Lower lobe of right lung (tissue), 2 donors: ENCODE results near the gene ASAP3. TPM values are rescaled to one million over a fixed set of nuclear protein-coding genes. Genes with fewer than 3 reads are reported as not detected.

Experiments used
- ATAC-seq, 2 donors: fragments of 200-7000 bp; cut with Tn5 transposase; one replicate each; pipeline ENCODE4 v1.9.1; 2020 to 2022; ENCODE audit warnings: mild to moderate bottlenecking in 2 of 2, moderate library complexity in 2 of 2
- DNase-seq: peaks from one replicate; pipeline ENCODE4 v3.0.0-alpha.2; 2020
- H3K27ac ChIP-seq: fragments of 200-600 bp; one replicate; pipeline ENCODE4 v1.8.0; 2022
- H3K27me3 ChIP-seq: fragments of 200-600 bp; one replicate; pipeline ENCODE4 v1.8.0; 2022; ENCODE audit warnings: low read depth
- H3K36me3 ChIP-seq: fragments of 200-600 bp; one replicate; pipeline ENCODE4 v1.8.0; 2022; ENCODE audit warnings: mild to moderate bottlenecking
- H3K4me1 ChIP-seq: fragments of 200-600 bp; one replicate; pipeline ENCODE4 v1.8.0; 2022
- H3K4me3 ChIP-seq: fragments of 200-600 bp; one replicate; pipeline ENCODE4 v1.8.0; 2022; ENCODE audit warnings: mild to moderate bottlenecking
- H3K9me3 ChIP-seq: fragments of 200-600 bp; one replicate; pipeline ENCODE4 v1.8.0; 2022
- intact Hi-C: fragments of 100-400 bp; cut with DNase I; formaldehyde crosslinking; loops from one replicate; pipeline ENCODE4 v1.11.0; 2022
- total RNA-seq: library from RNA; stranded (reverse); fragmentation: NEBNext Ultra II Directional; extraction: Animal tissue kit (Norgen Biotek cat#: 25700); gene quantifications from one replicate; pipeline ENCODE4 v1.2.1, GENCODE V29; 2021
- TF ChIP-seq, protein P1 (sequence below): fragments of 200-600 bp; IDR thresholded peaks from one replicate; pipeline ENCODE4 v1.8.0; 2022; ENCODE audit warnings: antibody characterized with exemption, mild to moderate bottlenecking
- donor health status: DM: no; HTN: yes; CAD: no; lungs with severe emphysema.

ASAP3 gene
- total RNA-seq, 1 donor from 2014 or later = 34.5 TPM

DNA sequence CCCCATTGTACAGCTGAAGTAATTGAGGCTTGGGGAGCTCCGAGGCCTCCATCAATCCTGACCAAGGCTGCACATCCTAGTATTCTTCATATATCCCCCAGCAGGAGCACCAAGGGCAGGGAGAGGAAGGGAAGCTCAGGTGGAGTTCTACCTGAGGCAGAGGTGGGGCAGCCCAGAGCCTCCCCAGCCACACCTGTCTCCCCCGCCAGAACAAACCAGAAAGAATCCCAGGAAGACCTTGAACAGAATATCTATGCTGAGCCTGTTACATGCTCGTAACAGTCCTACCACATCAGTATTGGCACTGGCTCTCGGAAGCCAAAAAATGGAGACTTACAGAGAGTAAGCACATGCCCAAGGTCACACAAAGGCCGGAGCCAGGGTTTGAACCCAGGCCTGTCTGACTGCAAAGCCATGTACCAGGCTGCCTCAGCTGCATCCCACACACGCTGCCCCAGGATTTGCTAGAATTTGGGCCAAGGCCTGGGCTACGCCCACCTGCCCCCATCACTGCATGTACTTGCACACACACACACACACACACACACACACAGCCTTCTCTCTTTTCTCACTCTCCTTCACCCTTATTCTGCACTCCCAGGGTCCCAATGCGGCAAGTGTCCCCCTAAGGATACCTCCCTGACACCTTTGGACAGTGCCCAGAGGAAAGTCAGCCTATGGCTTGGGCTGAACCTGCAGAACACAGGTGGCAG lies 42.5 kb upstream of the ASAP3 start:
- intact Hi-C loops = no loop called here
- H3K4me3 ChIP-seq = no peak overlapping the region
- H3K36me3 ChIP-seq = no peaks in the 10 kb centered on the region
- H3K27me3 ChIP-seq = no peaks in the 10 kb centered on the region
- no peak for ATAC-seq
- H3K9me3 ChIP-seq = no peaks in the 10 kb centered on the region
- TF ChIP-seq, protein P1, sequence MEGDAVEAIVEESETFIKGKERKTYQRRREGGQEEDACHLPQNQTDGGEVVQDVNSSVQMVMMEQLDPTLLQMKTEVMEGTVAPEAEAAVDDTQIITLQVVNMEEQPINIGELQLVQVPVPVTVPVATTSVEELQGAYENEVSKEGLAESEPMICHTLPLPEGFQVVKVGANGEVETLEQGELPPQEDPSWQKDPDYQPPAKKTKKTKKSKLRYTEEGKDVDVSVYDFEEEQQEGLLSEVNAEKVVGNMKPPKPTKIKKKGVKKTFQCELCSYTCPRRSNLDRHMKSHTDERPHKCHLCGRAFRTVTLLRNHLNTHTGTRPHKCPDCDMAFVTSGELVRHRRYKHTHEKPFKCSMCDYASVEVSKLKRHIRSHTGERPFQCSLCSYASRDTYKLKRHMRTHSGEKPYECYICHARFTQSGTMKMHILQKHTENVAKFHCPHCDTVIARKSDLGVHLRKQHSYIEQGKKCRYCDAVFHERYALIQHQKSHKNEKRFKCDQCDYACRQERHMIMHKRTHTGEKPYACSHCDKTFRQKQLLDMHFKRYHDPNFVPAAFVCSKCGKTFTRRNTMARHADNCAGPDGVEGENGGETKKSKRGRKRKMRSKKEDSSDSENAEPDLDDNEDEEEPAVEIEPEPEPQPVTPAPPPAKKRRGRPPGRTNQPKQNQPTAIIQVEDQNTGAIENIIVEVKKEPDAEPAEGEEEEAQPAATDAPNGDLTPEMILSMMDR = no peak
- peaks cover 60% of the 10 kb centered on the region for H3K4me1 ChIP-seq
- DNase-seq = no peak
- peak overlapping the region; percentile 60 for H3K27ac ChIP-seq

DNA sequence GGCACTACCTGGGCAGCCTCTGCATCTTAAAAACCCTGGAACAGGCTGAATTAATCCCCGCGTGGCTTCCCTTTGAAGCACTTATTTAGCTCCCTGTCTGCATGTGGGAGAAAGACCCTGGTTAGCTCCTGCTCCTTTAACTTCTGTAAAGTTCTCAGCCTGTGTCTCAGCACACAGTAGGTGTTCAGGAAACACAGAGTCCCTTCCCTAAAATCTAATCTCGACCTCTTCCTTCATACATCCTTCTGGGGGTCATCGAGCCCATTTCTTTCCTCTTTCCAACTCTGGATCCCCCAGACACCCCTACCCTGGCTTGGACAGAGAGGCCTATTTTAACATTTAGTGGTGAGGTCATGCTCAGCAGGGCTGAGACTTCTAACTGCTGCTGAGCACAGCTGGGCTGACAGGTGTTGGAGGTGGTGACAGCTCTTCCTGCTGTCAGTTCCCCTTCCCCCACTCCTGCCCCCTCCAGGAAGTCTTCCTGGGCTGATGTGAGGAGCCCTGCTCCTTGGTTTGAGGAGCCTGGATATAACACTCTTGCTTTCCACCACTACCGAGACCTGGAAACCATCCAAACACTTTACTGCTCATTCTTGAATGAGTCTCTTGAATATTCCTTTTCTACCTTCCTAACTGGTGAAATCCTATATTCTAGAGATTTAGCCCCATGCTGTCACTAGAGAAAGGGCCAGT lies 41.7 kb upstream of the ASAP3 start:
- TF ChIP-seq, protein P1 = no peak
- no peak for DNase-seq
- intact Hi-C loops = no loop called here
- no peaks in the 10 kb centered on the region for H3K9me3 ChIP-seq
- H3K36me3 ChIP-seq = no peaks in the 10 kb centered on the region
- peaks cover 53% of the 10 kb centered on the region for H3K4me1 ChIP-seq
- H3K27ac ChIP-seq = peak overlapping the region; percentile 36
- H3K4me3 ChIP-seq = no peak overlapping the region
- H3K27me3 ChIP-seq = no peaks in the 10 kb centered on the region
- no peak for ATAC-seq

DNA sequence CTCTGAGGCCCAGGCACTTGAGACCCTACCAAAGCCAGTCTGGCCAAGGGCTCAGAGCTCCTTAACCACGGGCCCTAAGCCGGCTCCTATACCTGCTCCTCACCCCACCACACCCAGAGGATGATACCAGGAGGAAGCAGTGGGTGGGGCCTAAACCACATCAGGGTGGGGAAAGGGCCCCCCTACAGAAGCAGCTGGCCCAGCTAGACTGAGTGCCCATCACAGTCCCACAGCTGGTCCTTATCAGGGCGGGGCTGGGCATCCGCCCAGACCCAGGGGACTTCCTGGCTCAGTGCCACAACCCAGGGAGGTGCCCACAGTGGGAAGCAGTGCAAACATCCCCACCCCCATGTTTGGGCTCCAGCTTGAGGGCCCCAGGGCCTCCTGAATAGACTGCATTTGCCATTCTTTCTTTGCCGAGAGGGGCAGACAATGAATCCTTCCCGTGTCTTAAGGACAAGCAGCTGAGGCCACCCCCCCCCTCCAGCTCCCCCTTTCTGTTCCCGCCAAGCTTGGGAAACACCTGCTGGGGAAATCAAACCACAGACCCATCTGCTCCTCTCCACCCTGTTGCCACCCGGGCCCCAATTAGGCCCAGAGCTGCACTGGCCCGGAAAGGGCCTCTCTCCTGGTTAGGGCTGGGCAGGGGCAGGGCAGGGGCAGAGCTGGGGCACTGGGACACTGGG lies 40.9 kb upstream of the ASAP3 start:
- no peaks in the 10 kb centered on the region for H3K9me3 ChIP-seq
- no peaks in the 10 kb centered on the region for H3K27me3 ChIP-seq
- peaks cover 45% of the 10 kb centered on the region for H3K4me1 ChIP-seq
- H3K4me3 ChIP-seq = no peak overlapping the region
- no peaks in the 10 kb centered on the region for H3K36me3 ChIP-seq
- TF ChIP-seq, protein P1 = no peak
- ATAC-seq (peak; percentile 5 to 6), DNase-seq (no peak)
- intact Hi-C loops = no loop called here
- H3K27ac ChIP-seq = no peak overlapping the region

DNA sequence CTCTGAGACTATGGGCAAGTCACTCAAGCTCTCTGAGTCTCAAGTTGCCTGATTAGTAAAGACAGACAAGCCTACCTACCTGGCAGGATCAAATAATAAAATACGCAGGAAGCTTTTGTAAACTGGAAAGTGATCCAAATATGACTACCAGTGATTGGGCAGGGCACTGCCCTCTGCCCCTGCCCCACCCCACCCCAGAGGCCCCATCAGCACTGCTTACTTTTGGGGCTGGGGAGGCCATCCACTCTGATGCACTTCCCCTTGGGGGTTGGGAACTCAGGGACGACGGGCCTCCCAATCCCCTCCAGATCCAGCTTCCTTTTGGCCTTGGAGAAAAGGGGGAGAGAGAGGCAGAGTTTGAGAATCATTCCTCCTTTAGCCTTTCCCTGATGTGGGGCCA lies 40.2 kb upstream of the ASAP3 start:
- DNase-seq (no peak), ATAC-seq (no peak)
- Histone ChIP-seq H3K27me3 (no peaks in the 10 kb centered on the region), H3K4me3 (no peak overlapping the region), H3K9me3 (no peaks in the 10 kb centered on the region), H3K36me3 (no peaks in the 10 kb centered on the region), H3K27ac (no peak overlapping the region), H3K4me1 (peaks cover 43% of the 10 kb centered on the region)
- TF ChIP-seq, protein P1 = no peak
- intact Hi-C loops = no loop called here

DNA sequence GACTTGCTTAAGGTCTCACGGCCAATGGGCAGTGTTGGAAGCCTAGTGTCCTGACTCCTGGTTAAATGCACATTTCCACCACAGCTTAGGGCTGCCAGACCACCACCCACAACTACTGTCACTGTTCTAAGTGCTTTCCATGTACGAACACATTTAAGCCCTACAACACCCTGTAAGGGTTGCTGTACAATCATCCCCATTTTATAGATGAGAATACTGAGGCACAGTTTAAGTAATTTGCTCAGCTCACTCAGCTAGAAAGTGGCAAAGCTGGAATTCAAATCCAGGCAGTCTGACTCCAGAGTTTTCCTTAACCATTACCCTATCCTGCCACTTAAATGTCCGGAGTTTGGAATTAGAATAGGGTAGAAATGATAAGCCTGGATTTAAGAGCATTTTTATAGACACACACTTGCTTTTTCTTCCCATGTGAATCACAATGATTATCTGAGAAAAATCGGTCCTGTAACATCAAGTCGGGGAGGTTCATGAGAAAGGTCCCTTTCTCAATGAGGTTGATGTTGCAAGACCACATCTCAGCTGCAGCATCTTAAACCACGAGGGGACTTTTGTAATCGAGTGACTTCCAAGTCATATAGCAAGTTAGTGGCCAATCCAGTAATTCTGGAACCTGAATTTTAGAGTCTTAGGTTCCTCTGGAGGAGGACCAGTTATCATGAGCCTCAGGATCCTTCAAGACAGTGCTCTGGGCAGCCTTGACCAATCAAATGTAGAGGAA lies 38.4 kb upstream of the ASAP3 start:
- Histone ChIP-seq H3K4me3 (no peak overlapping the region), H3K36me3 (no peaks in the 10 kb centered on the region), H3K4me1 (peaks cover 26% of the 10 kb centered on the region), H3K27ac (no peak overlapping the region), H3K27me3 (no peaks in the 10 kb centered on the region), H3K9me3 (no peaks in the 10 kb centered on the region)
- ATAC-seq (no peak), DNase-seq (no peak)
- intact Hi-C loops = no loop called here
- TF ChIP-seq, protein P1 = no peak
